Suprapubic skin (tissue), 3 donors: ENCODE results near the gene EVI5L.

Experiments
- EP300 ChIP-seq: sonication (generic); formaldehyde crosslinking; IDR thresholded peaks from one replicate; pipeline ENCODE4 v1.6.1; 2017; ENCODE audit warnings: antibody characterized with exemption
- POLR2A ChIP-seq, 2 donors: fragments of 450-650 bp; IDR thresholded peaks; one replicate each; pipeline ENCODE4 v1.6.1; 2017; ENCODE audit warnings: antibody characterized with exemption in 2 of 2, mild to moderate bottlenecking in 2 of 2, moderate library complexity in 2 of 2
- TF ChIP-seq, protein P1 (sequence below), 2 donors: fragments of 200-600 bp in 1 of 2; fragments of 450-650 bp in 1 of 2; sonication (generic) in 1 of 2; IDR thresholded peaks; one replicate each; pipeline ENCODE4 v1.5.1; 2016 to 2019; ENCODE audit warnings: antibody characterized with exemption in 2 of 2, mild to moderate bottlenecking in 1 of 2, moderate library complexity in 1 of 2

DNA sequence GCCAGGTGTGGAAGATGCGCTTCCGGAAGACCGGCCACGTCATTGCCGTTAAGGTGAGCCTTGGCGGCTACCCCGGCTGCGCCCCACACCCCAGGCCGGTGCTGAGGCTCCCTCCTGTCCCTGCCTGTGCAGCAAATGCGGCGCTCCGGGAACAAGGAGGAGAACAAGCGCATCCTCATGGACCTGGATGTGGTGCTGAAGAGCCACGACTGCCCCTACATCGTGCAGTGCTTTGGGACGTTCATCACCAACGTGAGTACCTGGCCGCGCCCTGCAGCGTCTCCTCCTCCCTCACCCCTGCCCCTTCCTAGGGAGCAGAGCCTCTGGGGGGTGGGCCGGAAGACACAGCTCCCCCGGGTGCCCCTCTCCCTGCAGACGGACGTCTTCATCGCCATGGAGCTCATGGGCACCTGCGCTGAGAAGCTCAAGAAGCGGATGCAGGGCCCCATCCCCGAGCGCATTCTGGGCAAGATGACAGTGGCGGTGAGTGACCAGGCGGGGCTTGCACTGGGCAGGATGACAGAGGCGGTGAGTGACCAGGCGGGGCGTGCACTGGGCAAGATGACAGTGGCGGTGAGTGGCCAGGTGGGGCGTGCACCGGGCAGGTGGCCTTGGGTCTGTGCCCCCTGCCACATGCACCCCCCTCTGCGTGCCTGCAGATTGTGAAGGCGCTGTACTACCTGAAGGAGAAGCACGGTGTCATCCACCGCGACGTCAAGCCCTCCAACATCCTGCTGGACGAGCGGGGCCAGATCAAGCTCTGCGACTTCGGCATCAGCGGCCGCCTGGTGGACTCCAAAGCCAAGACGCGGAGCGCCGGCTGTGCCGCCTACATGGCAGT is 80.5 kb downstream of the EVI5L start:
- TF ChIP-seq, protein P1, sequence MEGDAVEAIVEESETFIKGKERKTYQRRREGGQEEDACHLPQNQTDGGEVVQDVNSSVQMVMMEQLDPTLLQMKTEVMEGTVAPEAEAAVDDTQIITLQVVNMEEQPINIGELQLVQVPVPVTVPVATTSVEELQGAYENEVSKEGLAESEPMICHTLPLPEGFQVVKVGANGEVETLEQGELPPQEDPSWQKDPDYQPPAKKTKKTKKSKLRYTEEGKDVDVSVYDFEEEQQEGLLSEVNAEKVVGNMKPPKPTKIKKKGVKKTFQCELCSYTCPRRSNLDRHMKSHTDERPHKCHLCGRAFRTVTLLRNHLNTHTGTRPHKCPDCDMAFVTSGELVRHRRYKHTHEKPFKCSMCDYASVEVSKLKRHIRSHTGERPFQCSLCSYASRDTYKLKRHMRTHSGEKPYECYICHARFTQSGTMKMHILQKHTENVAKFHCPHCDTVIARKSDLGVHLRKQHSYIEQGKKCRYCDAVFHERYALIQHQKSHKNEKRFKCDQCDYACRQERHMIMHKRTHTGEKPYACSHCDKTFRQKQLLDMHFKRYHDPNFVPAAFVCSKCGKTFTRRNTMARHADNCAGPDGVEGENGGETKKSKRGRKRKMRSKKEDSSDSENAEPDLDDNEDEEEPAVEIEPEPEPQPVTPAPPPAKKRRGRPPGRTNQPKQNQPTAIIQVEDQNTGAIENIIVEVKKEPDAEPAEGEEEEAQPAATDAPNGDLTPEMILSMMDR (IDR thresholded peaks at IDR 0.05) = no peak
- no peak for TF ChIP-seq EP300
- TF ChIP-seq POLR2A (IDR thresholded peaks at IDR 0.05) = no peak
